Activated CD8-positive, alpha-beta memory T cell treated with anti-CD3 and anti-CD28 coated beads for 24 hours (primary cell): ENCODE measurements around the gene AK8.
A peak's percentile ranks its signal among the peaks of the same experiment; 100 is the strongest.

Experiments used
- DNase-seq: peaks from one replicate; pipeline ENCODE4 v3.0.0-alpha.2; 2020

The AK8 gene

GRCh38 chr9:132824951-132825350, 53.1 kb downstream of the AK8 start:
- no peak for DNase-seq

DNA sequence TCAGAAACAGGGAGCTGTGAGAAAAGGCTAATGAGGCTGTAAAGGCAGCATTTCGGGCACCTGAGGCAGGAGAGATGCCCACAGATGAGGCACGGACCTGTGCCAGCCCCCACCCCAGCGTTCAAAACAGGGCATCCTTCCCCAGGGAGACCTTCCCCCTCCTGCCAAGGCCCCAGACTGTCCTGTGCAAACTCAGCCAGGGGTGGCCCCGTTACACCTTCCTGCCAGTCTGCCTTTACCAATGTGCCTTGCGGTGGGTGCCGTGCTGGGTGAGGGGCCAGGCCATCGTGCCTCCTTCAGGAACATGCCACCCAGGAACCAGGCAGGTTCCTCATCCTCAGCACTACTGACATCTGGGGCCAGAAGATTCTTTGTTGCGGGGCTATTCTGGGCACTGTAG, 53.9 kb downstream of the AK8 start:
- no peak for DNase-seq

DNA sequence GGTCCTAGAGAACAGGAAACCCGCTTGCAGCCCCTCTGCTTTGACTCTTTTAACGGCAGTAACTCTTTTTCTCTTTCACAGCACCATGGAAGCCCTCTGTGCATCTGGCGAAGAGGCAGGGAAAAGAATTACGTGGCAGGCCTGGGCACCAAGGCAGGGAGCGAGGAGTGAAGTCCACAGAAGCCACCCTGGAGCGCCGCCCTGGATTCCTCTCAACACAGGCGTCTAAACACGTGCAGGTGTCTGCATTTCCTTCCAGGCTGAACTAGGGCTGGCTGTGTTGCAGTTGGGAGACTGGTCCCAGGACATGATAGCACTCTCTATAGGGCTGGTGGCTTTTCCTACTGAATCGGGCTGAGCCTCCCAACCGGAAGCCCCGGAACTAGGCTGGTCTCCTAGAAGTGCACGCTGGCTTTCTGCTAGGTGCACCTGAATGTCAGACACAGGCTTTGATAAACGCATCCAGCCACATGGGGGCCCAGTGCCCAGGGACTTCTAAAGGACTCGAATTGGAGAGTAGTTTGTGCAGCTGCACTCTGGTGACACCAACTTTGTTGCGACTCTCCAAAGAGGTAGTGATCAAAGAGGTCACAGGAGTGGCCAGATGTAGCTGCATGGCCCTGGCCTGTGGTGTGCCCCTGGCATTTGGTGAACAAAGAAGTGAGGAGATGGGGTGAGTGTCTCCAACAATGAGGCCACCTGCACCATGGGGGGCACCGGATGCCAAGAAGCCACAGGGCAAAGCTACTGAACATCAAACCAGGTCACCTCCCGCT, 54.5 kb downstream of the AK8 start:
- DNase-seq, result no peak

- no peak for DNase-seq
These were observed 57.7 kb downstream of the AK8 start for GRCh38 chr9:132820169-132820944.

DNA sequence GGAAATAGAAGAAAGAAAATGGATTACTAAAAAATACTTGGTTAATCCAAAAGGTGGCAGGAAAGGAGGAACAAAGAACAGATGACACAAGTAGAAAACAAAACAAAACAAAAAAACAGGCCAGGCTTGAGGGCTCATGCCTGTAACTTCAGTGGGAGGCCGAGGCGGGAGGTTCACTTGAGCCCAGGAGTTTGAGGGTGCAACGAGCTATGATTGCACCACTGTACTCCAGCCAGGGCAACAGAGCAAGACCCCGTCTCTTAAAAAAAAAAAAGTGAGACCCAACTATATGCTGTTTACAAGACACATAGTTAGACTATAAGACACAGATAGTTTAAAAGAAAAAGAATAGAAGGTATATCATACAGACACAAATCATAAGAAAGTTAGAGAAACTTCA, 59.5 kb downstream of the AK8 start:
- DNase-seq, result no peak

GRCh38 chr9:132814937-132815336, 63.1 kb downstream of the AK8 start:
- no peak for DNase-seq

- no peak for DNase-seq
These were observed 64.8 kb downstream of the AK8 start for GRCh38 chr9:132813115-132813771.

DNA sequence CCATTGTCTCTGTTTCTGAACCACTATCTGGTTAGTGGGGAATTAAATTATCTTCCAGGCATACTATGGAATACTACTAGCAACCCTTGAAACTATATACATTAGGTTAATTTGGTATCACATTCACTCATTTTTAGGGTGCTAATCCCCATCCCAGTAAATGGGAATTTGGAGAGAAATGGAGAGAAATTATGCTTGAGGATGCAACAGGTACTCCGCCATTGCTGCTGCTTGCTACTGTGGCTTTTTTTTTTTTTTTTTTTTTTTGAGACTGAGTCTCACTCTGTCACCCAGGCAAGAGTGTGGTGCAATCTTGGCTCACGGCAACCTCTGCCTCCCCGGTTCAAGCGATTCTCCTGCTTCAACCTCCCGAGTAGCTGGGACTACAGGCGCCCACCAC, 66.1 kb downstream of the AK8 start:
- DNase-seq, result no peak

- no peak for DNase-seq
These were observed 67.8 kb downstream of the AK8 start for GRCh38 chr9:132810314-132810713.

DNA sequence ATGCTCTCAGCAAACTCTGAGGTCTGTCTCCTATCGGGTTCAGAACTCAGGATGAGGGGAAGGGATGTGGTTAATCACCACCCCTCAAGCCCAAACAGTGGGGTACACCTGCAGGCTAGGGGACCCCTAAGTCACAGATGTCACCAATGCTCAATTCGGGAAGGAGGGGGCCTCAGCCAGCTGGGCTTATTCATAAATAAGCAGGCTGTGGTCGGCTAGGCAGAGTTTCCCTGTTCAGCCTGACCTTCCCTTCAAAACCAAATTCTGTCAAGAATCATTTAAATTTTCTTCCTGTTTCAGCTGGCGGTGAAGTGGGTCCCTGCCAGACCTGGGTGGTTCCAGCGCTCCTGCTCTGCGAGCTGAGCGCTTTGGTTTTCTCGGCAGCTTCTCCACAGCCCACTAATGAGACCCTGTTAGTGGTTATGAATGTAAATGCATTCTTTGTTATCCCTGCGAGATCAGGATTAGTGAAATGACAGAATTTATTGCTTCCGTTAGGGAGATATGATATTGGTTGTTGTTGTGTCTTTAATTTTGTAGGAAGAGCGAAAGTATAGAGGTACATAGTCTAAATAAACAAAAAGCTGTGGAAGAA, 68.3 kb downstream of the AK8 start:
- DNase-seq, result peak; percentile 40

DNA sequence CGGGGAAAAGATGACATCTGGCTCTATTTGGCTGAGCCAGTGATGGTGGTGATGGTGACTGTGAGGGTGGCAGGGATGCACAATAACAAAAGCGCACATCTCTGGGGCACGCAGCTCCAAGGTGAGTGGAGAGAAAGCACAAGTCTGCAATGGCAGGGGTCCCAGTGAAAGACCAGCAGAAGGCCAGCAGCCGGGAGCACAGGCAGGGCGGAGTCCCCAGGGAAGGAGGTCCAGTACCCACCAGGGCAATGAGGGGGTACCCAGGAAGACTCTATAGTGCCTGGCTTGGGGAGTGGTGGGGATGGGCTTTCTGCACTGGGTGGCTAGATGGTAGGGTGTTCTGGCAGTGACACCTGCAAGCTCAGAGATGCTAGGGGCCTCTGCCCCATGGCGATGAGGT, 69.4 kb downstream of the AK8 start:
- DNase-seq, result no peak

- DNase-seq, result peak; percentile 37
These were observed 71.2 kb downstream of the AK8 start for GRCh38 chr9:132806723-132807421.

DNA sequence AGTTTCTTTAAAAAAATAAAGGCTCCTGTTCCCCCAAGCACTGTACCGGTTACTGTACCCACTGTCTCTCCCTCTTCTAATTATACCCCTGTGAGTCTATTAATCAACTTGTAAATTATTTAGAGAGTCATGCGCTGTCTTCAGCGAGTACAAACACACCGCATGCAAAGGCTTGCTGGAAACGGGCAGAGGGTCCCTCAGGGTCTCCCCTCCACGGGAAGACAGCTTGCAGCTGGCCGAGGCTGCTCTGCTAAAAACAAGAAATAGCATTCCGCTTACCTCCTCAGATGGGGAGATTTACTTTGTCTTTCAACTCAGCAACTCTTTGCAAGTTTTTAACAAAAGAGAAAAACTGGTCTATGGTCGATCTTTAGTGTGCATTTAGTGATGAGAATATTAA, 71.8 kb downstream of the AK8 start:
- DNase-seq, result no peak

DNA sequence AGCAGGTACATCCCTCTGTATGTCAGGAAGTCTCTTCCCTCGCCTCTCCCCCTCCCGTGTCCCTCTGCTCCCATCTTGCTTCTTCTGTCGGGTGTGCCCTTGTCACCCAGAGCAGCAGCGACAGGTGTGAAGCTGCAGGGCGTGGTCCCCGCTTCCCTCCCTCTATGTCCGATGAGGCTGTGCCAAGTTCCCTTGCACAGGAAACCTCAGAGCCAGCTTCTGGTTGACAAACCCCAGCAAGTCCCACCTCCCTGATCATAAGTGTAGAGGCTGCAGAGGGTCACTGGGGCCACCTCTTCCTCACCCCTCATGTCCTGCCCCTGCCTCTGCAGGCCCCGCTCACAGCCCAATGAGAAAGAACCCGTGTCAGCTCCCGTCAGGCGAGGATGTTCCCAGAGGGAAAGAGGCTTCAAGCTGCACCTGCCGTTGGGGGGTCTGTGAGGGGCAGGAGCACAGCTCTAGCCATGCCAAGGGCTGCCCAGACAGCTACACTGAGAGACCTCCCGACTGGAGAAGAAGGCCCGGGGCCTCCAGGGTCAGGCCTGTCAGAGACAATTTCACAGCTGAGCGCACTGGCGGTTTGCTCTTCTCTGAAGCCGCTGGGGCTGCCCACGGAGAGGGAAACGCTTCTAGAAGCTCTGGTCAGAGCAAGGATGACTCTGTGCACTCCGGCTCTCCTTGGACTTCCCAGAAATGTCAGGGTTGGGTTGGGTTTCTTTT, 73.3 kb downstream of the AK8 start:
- DNase-seq, result peak; percentile 45

DNA sequence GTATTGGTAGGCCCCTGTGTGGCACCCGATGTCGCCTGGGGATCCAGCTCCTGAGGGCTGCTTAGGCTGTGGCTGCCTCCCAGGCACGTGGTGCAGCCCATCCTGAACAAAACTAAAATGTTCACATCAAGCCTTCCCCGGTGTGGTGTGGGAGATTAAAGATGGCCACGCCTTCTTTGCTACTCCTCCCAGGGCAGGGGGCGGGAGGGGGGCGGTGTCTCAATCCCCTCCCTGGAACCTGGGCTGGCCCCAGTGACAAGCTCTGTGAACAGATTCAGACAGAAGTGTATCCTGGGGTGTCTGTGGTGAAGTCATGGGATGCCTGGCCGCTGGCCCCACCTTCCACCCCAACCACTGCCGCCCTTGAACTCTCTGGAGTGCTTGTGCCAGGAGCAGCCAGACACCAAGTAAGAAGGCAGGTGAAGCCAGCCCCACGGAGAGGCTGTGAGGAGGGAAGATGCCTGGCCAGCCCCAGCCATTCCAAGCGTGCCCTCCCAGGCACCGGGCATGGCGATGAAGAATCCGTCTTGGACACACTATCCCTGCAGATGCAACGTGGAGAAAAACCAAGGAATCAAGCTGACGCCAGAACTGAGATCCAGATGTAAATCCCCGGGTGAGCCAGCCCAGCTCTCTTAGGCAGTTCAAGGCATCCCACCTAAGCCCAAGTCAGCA, 75.8 kb downstream of the AK8 start:
- DNase-seq, result peak; percentile 43

- DNase-seq, result no peak
These were observed 76.4 kb downstream of the AK8 start for GRCh38 chr9:132801659-132802058.

DNA sequence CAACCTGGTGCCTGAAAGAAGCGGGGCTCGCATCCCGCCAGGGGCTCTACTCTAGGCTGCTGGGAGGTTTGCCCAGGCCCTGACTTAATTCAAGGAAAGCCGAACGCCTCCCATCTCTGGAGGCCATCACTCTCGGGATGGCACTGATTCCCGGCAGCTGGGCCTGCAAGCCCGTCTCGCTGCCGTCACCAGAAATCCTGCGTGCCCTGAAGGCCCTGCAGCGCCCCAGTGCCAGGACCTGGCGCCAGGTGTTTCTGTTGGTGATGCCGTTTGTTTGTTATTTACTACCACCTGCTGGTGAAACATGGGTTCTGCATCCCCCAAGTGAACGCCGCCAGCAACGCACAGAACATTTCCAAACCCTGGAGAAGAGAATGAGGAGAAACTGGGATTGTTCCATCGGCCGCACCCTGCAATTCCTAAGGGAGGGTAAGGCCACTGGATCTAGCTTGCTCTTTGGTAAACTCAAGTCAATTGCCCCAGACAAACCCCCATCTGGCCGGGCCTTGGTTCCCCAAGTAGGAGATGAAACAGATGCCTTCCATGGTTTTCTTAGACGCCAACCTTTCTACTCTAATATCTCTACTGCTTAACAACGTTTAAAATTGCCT, 77.9 kb downstream of the AK8 start:
- DNase-seq, result peak; percentile 83

- DNase-seq, result peak; percentile 53
These were observed 79.0 kb downstream of the AK8 start for GRCh38 chr9:132798817-132799790.

GRCh38 chr9:132797861-132798659, 80.0 kb downstream of the AK8 start:
- peak; percentile 35 for DNase-seq
